Body of pancreas (tissue), 4 donors: Measurements from ENCODE around the gene DNAJC25. TPM values are rescaled to one million over a fixed set of nuclear protein-coding genes. Genes with fewer than 3 reads are reported as not detected.

ENCODE experiments used
- ATAC-seq: fragments of 150-250 bp; one replicate; pipeline ENCODE4 v1.9.1; 2016
- DNase-seq, 4 donors: peaks; one replicate each; pipeline ENCODE4 v3.0.0-alpha.2; 2019
- H3K27ac ChIP-seq, 4 donors: fragments of 200-600 bp; sonication (generic); 1 replicate in 3 of 4; 2 replicates in 1 of 4; pipeline versions ENCODE4 v1.5.1 to v1.6.1; 2016 to 2019; ENCODE audit warnings: mild to moderate bottlenecking in 1 of 4, mixed read lengths in 1 of 4, moderate library complexity in 1 of 4
- H3K27me3 ChIP-seq, 2 donors: fragments of 200-600 bp; sonication (generic); one replicate each; pipeline ENCODE4 v1.6.0; 2016; ENCODE audit warnings: mild to moderate bottlenecking in 1 of 2
- H3K36me3 ChIP-seq, 2 donors: fragments of 200-600 bp; sonication (generic); replicated peaks in 1 of 2; 2 replicates each; pipeline ENCODE4 v1.5.1; 2016; ENCODE audit warnings: low read depth in 2 of 2; ENCODE audit not compliant: insufficient read depth in 1 of 2
- H3K4me1 ChIP-seq: fragments of 200-600 bp; sonication (generic); one replicate; pipeline ENCODE4 v1.6.0; 2016
- H3K4me3 ChIP-seq, 2 donors: fragments of 200-600 bp; sonication (generic); 1 replicate in 1 of 2; 2 replicates in 1 of 2; pipeline ENCODE4 v1.5.1; 2016 to 2019
- H3K9me3 ChIP-seq, 3 donors: fragments of 200-600 bp; sonication (generic); 1 replicate in 2 of 3; 2 replicates in 1 of 3; pipeline ENCODE4 v1.5.1; 2016
- CTCF ChIP-seq, 7 experiments: fragments of 450-650 bp in 4 of 7; fragments of 200-600 bp in 3 of 7; sonication (generic) in 3 of 7; IDR thresholded peaks; one replicate each; pipeline ENCODE4 v1.5.1; 2016 to 2019; ENCODE audit warnings: antibody characterized with exemption in 7 of 7
- POLR2A ChIP-seq, 3 donors: fragments of 450-650 bp; IDR thresholded peaks; one replicate each; pipeline ENCODE4 v1.6.1; 2016; ENCODE audit warnings: antibody characterized with exemption in 3 of 3, mild to moderate bottlenecking in 2 of 3
- WGBS, 2 donors: methylation state at CpG; one replicate each; pipeline ENCODE4 v1.1.5; 2017; 5-methylcytosine and 5-hydroxymethylcytosine counted together
- intact Hi-C: fragments of 100-400 bp; cut with DNase I; formaldehyde crosslinking; loops from one replicate; pipeline ENCODE4 v1.15.1; 2023
- total RNA-seq, 2 donors: library from RNA; depleted of rRNA; stranded (reverse); fragments of >200 nt; gene quantifications; one replicate each; pipeline ENCODE4 v1.1.0, GENCODE V29; 2016

The DNAJC25 gene
- total RNA-seq, 2 donors from 2014 or later = 4.2 to 21.1 TPM

- H3K27me3 ChIP-seq = no peaks in the 10 kb centered on the region
- peaks cover 0 to 3% (median 0%) of the 10 kb centered on the region in 3 donors for H3K9me3 ChIP-seq
- no peak overlapping the region for H3K4me3 ChIP-seq
- no peaks in the 10 kb centered on the region for H3K36me3 ChIP-seq
- H3K4me1 ChIP-seq = peaks cover 59% of the 10 kb centered on the region
- ATAC-seq (no peak), DNase-seq (no peak)
- no peak overlapping the region for H3K27ac ChIP-seq
- WGBS, 2 donors = 13 to 45% methylated on average over 1 of the region's 1 CpG
- intact Hi-C loops = no loop called here
- TF ChIP-seq CTCF (IDR thresholded peaks at IDR 0.05) (no peak), POLR2A (IDR thresholded peaks at IDR 0.05) (no peak)
These were observed 3.7 kb downstream of the DNAJC25 start for GRCh38 chr9:111634860-111635259.

GRCh38 chr9:111637421-111637950, 6.4 kb downstream of the DNAJC25 start:
- Histone ChIP-seq H3K27ac (peak overlapping the region in 2 of 4 donors; percentile 10 to 48), H3K4me1 (peaks cover 52% of the 10 kb centered on the region), H3K36me3 (no peaks in the 10 kb centered on the region), H3K27me3 (no peaks in the 10 kb centered on the region), H3K9me3 (peaks cover 0 to 3% (median 0%) of the 10 kb centered on the region in 3 donors), H3K4me3 (no peak overlapping the region)
- intact Hi-C loops = no loop called here
- WGBS, 2 donors = 38 to 49% methylated on average over 6 of the region's 6 CpGs
- TF ChIP-seq CTCF (IDR thresholded peaks at IDR 0.05) = no peak
- TF ChIP-seq POLR2A (IDR thresholded peaks at IDR 0.05) = no peak
- DNase-seq (no peak), ATAC-seq (no peak)

- intact Hi-C loops = no loop called here
- peaks cover under 1% of the 10 kb centered on the region for H3K4me1 ChIP-seq
- no peak for ATAC-seq
- H3K36me3 ChIP-seq = peaks cover 0 to 2% of the 10 kb centered on the region in 2 donors
- no peak for DNase-seq
- H3K9me3 ChIP-seq = no peaks in the 10 kb centered on the region
- no peak overlapping the region for H3K27ac ChIP-seq
- H3K27me3 ChIP-seq = no peaks in the 10 kb centered on the region
- TF ChIP-seq CTCF (IDR thresholded peaks at IDR 0.05) (no peak), POLR2A (IDR thresholded peaks at IDR 0.05) (no peak)
- WGBS, 2 donors = 69 to 75% methylated on average over 8 of the region's 8 CpGs
- H3K4me3 ChIP-seq = no peak overlapping the region
These were observed 13.2 kb downstream of the DNAJC25 start for GRCh38 chr9:111644195-111644772.

- Histone ChIP-seq H3K27ac (no peak overlapping the region), H3K27me3 (no peaks in the 10 kb centered on the region), H3K9me3 (no peaks in the 10 kb centered on the region), H3K4me1 (no peaks in the 10 kb centered on the region), H3K36me3 (peaks cover 2 to 6% of the 10 kb centered on the region in 2 donors), H3K4me3 (no peak overlapping the region)
- no peak for ATAC-seq
- WGBS, 2 donors = 89 to 95% methylated on average over 1 of the region's 1 CpG
- intact Hi-C loops = no loop called here
- DNase-seq = peak in 2 of 4 donors; percentile 23 to 38
- no peak for TF ChIP-seq POLR2A (IDR thresholded peaks at IDR 0.05)
- TF ChIP-seq CTCF (IDR thresholded peaks at IDR 0.05) = no peak
These were observed 14.7 kb downstream of the DNAJC25 start for GRCh38 chr9:111645806-111646205.

- 65 to 83% methylated on average over 2 of the region's 2 CpGs for WGBS, 2 donors
- Histone ChIP-seq H3K27ac (no peak overlapping the region), H3K9me3 (no peaks in the 10 kb centered on the region), H3K4me3 (no peak overlapping the region), H3K4me1 (no peaks in the 10 kb centered on the region), H3K36me3 (peaks cover 2 to 6% of the 10 kb centered on the region in 2 donors), H3K27me3 (no peaks in the 10 kb centered on the region)
- DNase-seq = no peak
- no peak for ATAC-seq
- TF ChIP-seq POLR2A (IDR thresholded peaks at IDR 0.05) = no peak
- no peak for TF ChIP-seq CTCF (IDR thresholded peaks at IDR 0.05)
- intact Hi-C loops = no loop called here
These were observed 15.3 kb downstream of the DNAJC25 start for GRCh38 chr9:111646417-111646816.
